IMR-90 (cell line): Measurements from ENCODE around the gene ITPR3. TPM values are rescaled to one million over a fixed set of nuclear protein-coding genes. Genes with fewer than 3 reads are reported as not detected.

Experiments
- ATAC-seq: fragments of 200-7000 bp; cut with Tn5 transposase; 2 replicates; pipeline ENCODE4 v1.9.1; 2020; ENCODE audit warnings: low read depth, mild to moderate bottlenecking, moderate library complexity
- BruUV-seq: library from RNA; stranded (reverse); fragments of 400-500 nt; replicated peaks from 2 replicates; lab custom pipeline; 2021; lab: Mats Ljungman, UMichigan
- CTCF ChIA-PET: fragments of 300-600 bp; formaldehyde crosslinking; extraction: SDS; loops from one replicate; lab custom pipeline; 2021; ENCODE audit warnings: antibody characterized with exemption; lab: Yijun Ruan, JAX
- POLR2A ChIA-PET: fragments of 300-600 bp; sonication (Branson Sonifier 250); formaldehyde crosslinking; loops from one replicate; lab custom pipeline; 2022; ENCODE audit warnings: antibody characterized with exemption; ENCODE audit not compliant: unreplicated experiment; lab: Charles Lee
- DNase-seq: peaks from one replicate; pipeline ENCODE4 v3.0.0; 2013
- H2AFZ ChIP-seq: replicated peaks from 2 replicates; pipeline ENCODE3; 2013; ENCODE audit warnings: low read length, mild to moderate bottlenecking; ENCODE audit not compliant: poor library complexity
- H2AK5ac ChIP-seq: 2 replicates; pipeline ENCODE4 v1.6.1; 2013; ENCODE audit warnings: low read depth, low read length, inconsistent platforms
- H2AK9ac ChIP-seq: replicated peaks from 2 replicates; pipeline ENCODE3; 2013; ENCODE audit warnings: mild to moderate bottlenecking, low read depth, low read length, moderate library complexity; ENCODE audit not compliant: poor library complexity
- H2BK120ac ChIP-seq: 2 replicates; pipeline ENCODE4 v1.6.1; 2013; ENCODE audit warnings: low read depth, low read length, inconsistent platforms
- H2BK15ac ChIP-seq: 3 replicates; pipeline ENCODE4 v1.6.1; 2013; ENCODE audit warnings: low read depth, low read length, inconsistent platforms
- H2BK20ac ChIP-seq: 2 replicates; pipeline ENCODE4 v1.6.1; 2013; ENCODE audit warnings: low read depth, mild to moderate bottlenecking, inconsistent platforms, low read length, moderate library complexity
- H2BK5ac ChIP-seq: 2 replicates; pipeline ENCODE4 v1.6.1; 2013; ENCODE audit warnings: mild to moderate bottlenecking, low read depth, low read length, inconsistent platforms; ENCODE audit not compliant: poor library complexity, severe bottlenecking
- H3K14ac ChIP-seq: replicated peaks from 2 replicates; pipeline ENCODE4 v1.6.1; 2013; ENCODE audit warnings: low read depth, low read length, inconsistent platforms
- H3K18ac ChIP-seq: 2 replicates; pipeline ENCODE4 v1.6.1; 2013; ENCODE audit warnings: low read depth, low read length, control low read depth
- H3K23ac ChIP-seq: 2 replicates; pipeline ENCODE4 v1.6.1; 2013; ENCODE audit warnings: low read depth, low read length, inconsistent platforms
- H3K27ac ChIP-seq: 2 replicates; pipeline ENCODE4 v1.5.1; 2013; ENCODE audit warnings: mild to moderate bottlenecking, control low read depth, low read length; ENCODE audit not compliant: insufficient read depth
- H3K27me3 ChIP-seq: 2 replicates; pipeline ENCODE4 v1.6.1; 2013; ENCODE audit warnings: low read length; ENCODE audit not compliant: control insufficient read depth, insufficient read depth
- H3K36me3 ChIP-seq: 2 replicates; pipeline ENCODE4 v1.6.1; 2013; ENCODE audit warnings: low read length, mixed read lengths; ENCODE audit not compliant: control insufficient read depth, insufficient read depth
- H3K4ac ChIP-seq: 2 replicates; pipeline ENCODE4 v1.6.1; 2013; ENCODE audit warnings: low read depth, low read length, inconsistent platforms
- H3K4me1 ChIP-seq: 2 replicates; pipeline ENCODE4 v1.6.1; 2013; ENCODE audit warnings: low read length, mixed read lengths; ENCODE audit not compliant: control insufficient read depth, insufficient read depth
- H3K4me2 ChIP-seq: 2 replicates; pipeline ENCODE4 v1.6.1; 2013; ENCODE audit warnings: low read depth, mild to moderate bottlenecking, control low read depth, low read length, moderate library complexity
- H3K4me3 ChIP-seq: 2 replicates; pipeline ENCODE4 v1.5.1; 2013; ENCODE audit warnings: low read depth, mild to moderate bottlenecking, control low read depth, low read length, moderate library complexity; ENCODE audit not compliant: insufficient read depth
- H3K56ac ChIP-seq: 2 replicates; pipeline ENCODE4 v1.6.1; 2013; ENCODE audit warnings: low read length, inconsistent platforms; ENCODE audit not compliant: insufficient read depth; ENCODE audit errors: extremely low read depth
- H3K79me1 ChIP-seq, 2 experiments: 2 replicates each; pipeline ENCODE4 v1.6.1; 2013; ENCODE audit warnings: low read length in 2 of 2, inconsistent platforms in 1 of 2, low read depth in 1 of 2
- H3K9ac ChIP-seq: 2 replicates; pipeline ENCODE4 v1.6.1; 2013; ENCODE audit warnings: low read depth, low read length, control low read depth
- H3K9me1 ChIP-seq: 2 replicates; pipeline ENCODE4 v1.6.1; 2013; ENCODE audit warnings: low read length, inconsistent platforms; ENCODE audit not compliant: insufficient read depth
- H3K9me3 ChIP-seq: 2 replicates; pipeline ENCODE4 v1.6.1; 2013; ENCODE audit warnings: low read length; ENCODE audit not compliant: control insufficient read depth, insufficient read depth
- H4K20me1 ChIP-seq: 2 replicates; pipeline ENCODE4 v1.6.1; 2013; ENCODE audit warnings: low read length, inconsistent platforms; ENCODE audit not compliant: insufficient read depth
- H4K5ac ChIP-seq: 2 replicates; pipeline ENCODE4 v1.6.1; 2013; ENCODE audit warnings: mild to moderate bottlenecking, low read depth, low read length, control low read depth
- H4K8ac ChIP-seq, 2 experiments: 2 replicates each; pipeline ENCODE4 v1.6.1; 2013; ENCODE audit warnings: low read depth in 2 of 2, low read length in 2 of 2, control low read depth in 1 of 2, inconsistent platforms in 1 of 2
- H4K91ac ChIP-seq: 2 replicates; pipeline ENCODE4 v1.6.1; 2013; ENCODE audit warnings: low read depth, low read length, inconsistent platforms; ENCODE audit not compliant: insufficient read depth
- BHLHE40 ChIP-seq: fragments of 150-350 bp; IDR thresholded peaks from 2 replicates; pipeline ENCODE4 v1.6.1; 2016; ENCODE audit warnings: mild to moderate bottlenecking, low read depth, low read length
- CEBPB ChIP-seq: IDR thresholded peaks from 2 replicates; pipeline ENCODE4 v1.6.1; 2012; ENCODE audit warnings: low read depth, low read length, improper control_type of control experiment
- MAZ ChIP-seq: IDR thresholded peaks from 2 replicates; pipeline ENCODE4 v1.6.1; 2012; ENCODE audit warnings: low read depth, mild to moderate bottlenecking, low read length, improper control_type of control experiment, moderate library complexity, borderline replicate concordance
- MXI1 ChIP-seq: IDR thresholded peaks from 2 replicates; pipeline ENCODE4 v1.6.1; 2012; ENCODE audit warnings: low read depth, mild to moderate bottlenecking, low read length, moderate library complexity, borderline replicate concordance
- NFE2L2 ChIP-seq: fragments of 150-350 bp; IDR thresholded peaks from 2 replicates; pipeline ENCODE4 v1.6.1; 2016; ENCODE audit warnings: low read depth, mild to moderate bottlenecking, low read length
- RFX5 ChIP-seq: IDR thresholded peaks from 2 replicates; pipeline ENCODE4 v1.8.0; 2012; ENCODE audit warnings: low read depth, mild to moderate bottlenecking, low read length, moderate library complexity
- WGBS, 2 experiments: methylation state at CpG; one replicate each; pipeline versions ENCODE4 v1.1.5 to v1.1.7; 2013; ENCODE audit warnings: missing lambda C conversion rate in 2 of 2; ENCODE audit not compliant: insufficient read length in 1 of 2; ENCODE audit errors: extremely low coverage in 2 of 2; 5-methylcytosine and 5-hydroxymethylcytosine counted together
- dilution Hi-C: fragments of 300-500 bp; cut with HindIII; formaldehyde crosslinking; loops from one replicate; pipeline ENCODE4 v1.14.3; 2018; ENCODE audit warnings: low sequenced_read_pairs; ENCODE audit not compliant: unreplicated experiment
- in situ Hi-C: fragments of 300-500 bp; cut with MboI; formaldehyde crosslinking; loops from 3 replicates; pipeline ENCODE4 v1.14.3; 2019; ENCODE audit warnings: low sequenced_read_pairs, inconsistent platforms, mixed read lengths
- intact Hi-C: fragments of 100-400 bp; cut with micrococcal nuclease; formaldehyde crosslinking; loops from 2 replicates; pipeline ENCODE4 v1.10.0; 2022
- polyA plus RNA-seq, 3 experiments: library from polyadenylated mRNA; depleted of rRNA; stranded (reverse); fragments of >200 nt; gene quantifications; 2 replicates each; pipeline ENCODE4 v1.2.3, GENCODE V29; 2012; ENCODE audit warnings: low replicate concordance in 1 of 3
- total RNA-seq: library from RNA; depleted of rRNA; stranded (reverse); fragments of >200 nt; gene quantifications from 2 replicates; pipeline ENCODE4 v1.2.3, GENCODE V29; 2012
- TF ChIP-seq, protein P1 (sequence below): fragments of 150-350 bp; IDR thresholded peaks from 2 replicates; pipeline ENCODE4 v1.6.1; 2017; ENCODE audit warnings: mild to moderate bottlenecking, antibody characterized with exemption, low read length, low read depth

The ITPR3 gene
- total and polyA plus RNA-seq, 2 of the 4 experiments (the other 2 are of a cell fraction), result 1.6 to 3.7 TPM

GRCh38 chr6:33694401-33694931, 73.3 kb downstream of the ITPR3 start:
- H3K79me1 ChIP-seq, result peaks cover 0 to 27% of the 10 kb centered on the region in 2 experiments; a peak in 2 of 4 replicates
- H3K36me3 ChIP-seq, result peaks cover 18% of the 10 kb centered on the region
- no peaks in the 10 kb centered on the region for H3K9me3 ChIP-seq
- BruUV-seq, result no TSS peak
- peaks cover 25% of the 10 kb centered on the region for H3K9me1 ChIP-seq
- peak overlapping the region; percentile 61; the same call in 1 of the 2 replicates for H2AK5ac ChIP-seq
- intact Hi-C loops (no loop called here), dilution Hi-C loops (no loop called here), in situ Hi-C loops (no loop called here)
- peaks cover 8% of the 10 kb centered on the region; the same call in 1 of the 2 replicates for H4K20me1 ChIP-seq
- peak overlapping the region; percentile 38 for H4K91ac ChIP-seq
- peaks cover 20% of the 10 kb centered on the region for H3K4me1 ChIP-seq
- ChIA-PET POLR2A (no interaction called here), CTCF (interaction anchor here (1.0 to 1.7 kb wide), 3 partner anchors 8 to 22 kb away, joined by 3 to 4 read pairs (median 3); partner anchors contain the start of gene UQCC2)
- H4K5ac ChIP-seq, result 0 out of 2 replicates have a peak overlapping the region, but pooled peaks have one; percentile 1
- DNase-seq (peak; percentile 38), ATAC-seq (peak; percentile 32)
- H3K23ac ChIP-seq, result peak overlapping the region; percentile 54
- peak overlapping the region; percentile 16; the same call in 1 of the 2 replicates for H3K27ac ChIP-seq
- peak overlapping the region; percentile 82 for H3K14ac ChIP-seq
- H3K4ac ChIP-seq, result peak overlapping the region; percentile 66
- WGBS, 2 experiments, result no CpG with 5 or more reads among the region's 19 CpGs
- no peak overlapping the region for H3K4me3 ChIP-seq
- peak overlapping the region; percentile 27 for H2BK5ac ChIP-seq
- no peaks in the 10 kb centered on the region for H3K27me3 ChIP-seq
- H2BK120ac ChIP-seq, result peak overlapping the region; percentile 48; the same call in 1 of the 2 replicates
- H2AFZ ChIP-seq, result peak overlapping the region; percentile 74
- H2AK9ac ChIP-seq, result peak overlapping the region; percentile 90
- peak overlapping the region in 1 of 2 experiments; percentile 62; a peak in 2 of 4 replicates for H4K8ac ChIP-seq
- no peak overlapping the region for H3K9ac ChIP-seq
- no peak overlapping the region for H3K56ac ChIP-seq
- TF ChIP-seq, protein P1, sequence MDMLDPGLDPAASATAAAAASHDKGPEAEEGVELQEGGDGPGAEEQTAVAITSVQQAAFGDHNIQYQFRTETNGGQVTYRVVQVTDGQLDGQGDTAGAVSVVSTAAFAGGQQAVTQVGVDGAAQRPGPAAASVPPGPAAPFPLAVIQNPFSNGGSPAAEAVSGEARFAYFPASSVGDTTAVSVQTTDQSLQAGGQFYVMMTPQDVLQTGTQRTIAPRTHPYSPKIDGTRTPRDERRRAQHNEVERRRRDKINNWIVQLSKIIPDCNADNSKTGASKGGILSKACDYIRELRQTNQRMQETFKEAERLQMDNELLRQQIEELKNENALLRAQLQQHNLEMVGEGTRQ, result 0 out of 2 replicates have a peak, but pooled peaks have one; percentile 19
- TF ChIP-seq MAZ, result no peak
- peak; percentile 47; the same call in 1 of the 2 replicates for TF ChIP-seq MXI1
- TF ChIP-seq CEBPB, result no peak
- no peak for TF ChIP-seq NFE2L2
- TF ChIP-seq BHLHE40, result peak; percentile 31; the same call in 1 of the 2 replicates
- no peak for TF ChIP-seq RFX5
- H2BK20ac ChIP-seq, result peak overlapping the region; percentile 32; the same call in 1 of the 2 replicates
- peak overlapping the region; percentile 7; the same call in 1 of the 3 replicates for H2BK15ac ChIP-seq
- H3K4me2 ChIP-seq, result no peak overlapping the region
- no peak overlapping the region for H3K18ac ChIP-seq
